Fibroblast of lung (primary cell): ENCODE results near the gene PMCH. TPM values are rescaled to one million over a fixed set of nuclear protein-coding genes. Genes with fewer than 3 reads are reported as not detected.

Experiments used
- DNase-seq, 2 donors: peaks; one replicate each; pipeline versions ENCODE4 v3.0.0 to v3.0.0-alpha.2; 2010; ENCODE audit warnings: low read depth in 2 of 2
- H2AFZ ChIP-seq: 2 replicates; pipeline ENCODE4 v1.5.1; 2012; ENCODE audit warnings: low read length, control low read depth, inconsistent platforms
- H3K27ac ChIP-seq: 2 replicates; pipeline ENCODE4 v1.5.1; 2011; ENCODE audit warnings: low read length, control low read depth; ENCODE audit not compliant: insufficient read depth
- H3K27me3 ChIP-seq: 2 replicates; pipeline ENCODE4 v1.5.1; 2011; ENCODE audit warnings: mild to moderate bottlenecking, low read length; ENCODE audit not compliant: control insufficient read depth, insufficient read depth
- H3K36me3 ChIP-seq: 2 replicates; pipeline ENCODE4 v1.5.1; 2011; ENCODE audit warnings: low read length; ENCODE audit not compliant: control insufficient read depth, insufficient read depth
- H3K4me1 ChIP-seq: 2 replicates; pipeline ENCODE4 v1.5.1; 2011; ENCODE audit warnings: low read length; ENCODE audit not compliant: control insufficient read depth, insufficient read depth; ENCODE audit errors: extremely low read depth
- H3K4me2 ChIP-seq: 2 replicates; pipeline ENCODE4 v1.5.1; 2011; ENCODE audit warnings: low read length, control low read depth; ENCODE audit not compliant: insufficient read depth; ENCODE audit errors: extremely low read depth
- H3K4me3 ChIP-seq, 4 experiments: fragments of 200-600 bp in 1 of 4; sonication (generic) in 1 of 4; replicated peaks in 1 of 4; 2 replicates each; pipeline ENCODE4 v1.5.1; 2011 to 2016; ENCODE audit warnings: low read length in 4 of 4, low read depth in 3 of 4, mild to moderate bottlenecking in 3 of 4, control low read depth in 2 of 4, inconsistent platforms in 1 of 4, mixed read lengths in 1 of 4; ENCODE audit not compliant: insufficient read depth in 1 of 4; ENCODE audit errors: control extremely low read depth in 1 of 4
- H3K79me2 ChIP-seq: 2 replicates; pipeline ENCODE4 v1.5.1; 2012; ENCODE audit warnings: mild to moderate bottlenecking, low read length, inconsistent platforms; ENCODE audit not compliant: control insufficient read depth, insufficient read depth
- H3K9ac ChIP-seq: 2 replicates; pipeline ENCODE4 v1.5.1; 2011; ENCODE audit warnings: mild to moderate bottlenecking, low read length, control low read depth; ENCODE audit not compliant: insufficient read depth
- H3K9me3 ChIP-seq: 2 replicates; pipeline ENCODE4 v1.5.1; 2012; ENCODE audit warnings: low read depth, low read length; ENCODE audit not compliant: control insufficient read depth, insufficient read depth
- H4K20me1 ChIP-seq: 2 replicates; pipeline ENCODE4 v1.5.1; 2011; ENCODE audit warnings: low read length; ENCODE audit not compliant: control insufficient read depth, insufficient read depth; ENCODE audit errors: extremely low read depth
- EZH2 ChIP-seq: IDR thresholded peaks from 2 replicates; pipeline ENCODE4 v1.5.1; 2012; ENCODE audit warnings: low read length, control low read depth, mild to moderate bottlenecking; ENCODE audit errors: missing control alignments
- polyA plus RNA-seq, 2 donors: library from polyadenylated mRNA; depleted of rRNA in 1 of 2; stranded (reverse) in 1 of 2; unstranded in 1 of 2; fragments of >200 nt; gene quantifications; 2 replicates each; pipeline ENCODE4 v1.2.1, GENCODE V29; 2011 to 2012; ENCODE audit warnings: missing spikeins in 1 of 2
- total RNA-seq: library from RNA; depleted of rRNA; stranded (reverse); fragments of >200 nt; gene quantifications from 2 replicates; pipeline ENCODE4 v1.2.1, GENCODE V29; 2014
- TF ChIP-seq, protein P1 (sequence below), 2 donors: IDR thresholded peaks in 1 of 2; conservative IDR thresholded peaks in 1 of 2; 1 replicate in 1 of 2; 2 replicates in 1 of 2; pipeline ENCODE4 v1.5.1; 2011 to 2012; ENCODE audit warnings: low read length in 2 of 2, control low read depth in 1 of 2, inconsistent platforms in 1 of 2, low read depth in 1 of 2, mild to moderate bottlenecking in 1 of 2

PMCH gene
- total and polyA plus RNA-seq, 2 donors (not counting 1 experiment from before 2014, with no cell fraction given) = not detected

DNA sequence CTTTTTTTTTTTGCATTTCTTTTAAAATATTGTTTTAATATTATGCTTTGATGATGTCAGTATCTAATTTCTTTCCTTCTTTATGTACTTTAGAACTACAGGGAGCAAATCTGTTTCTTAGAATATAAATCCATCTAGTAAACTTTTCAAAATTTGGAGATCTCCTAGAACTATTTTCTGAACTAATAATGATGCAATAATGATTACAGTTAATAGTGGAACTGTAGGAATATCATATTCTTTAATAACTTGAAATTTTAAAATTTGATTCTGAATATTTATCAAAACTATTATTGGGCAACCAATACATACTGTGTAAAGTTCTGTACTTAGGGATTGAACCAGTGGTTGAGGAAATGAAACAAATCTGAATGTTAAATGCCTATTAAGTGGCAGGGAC is 23.1 kb upstream of the PMCH start:
- no peak for DNase-seq
- H3K36me3 ChIP-seq = no peaks in the 10 kb centered on the region

DNA sequence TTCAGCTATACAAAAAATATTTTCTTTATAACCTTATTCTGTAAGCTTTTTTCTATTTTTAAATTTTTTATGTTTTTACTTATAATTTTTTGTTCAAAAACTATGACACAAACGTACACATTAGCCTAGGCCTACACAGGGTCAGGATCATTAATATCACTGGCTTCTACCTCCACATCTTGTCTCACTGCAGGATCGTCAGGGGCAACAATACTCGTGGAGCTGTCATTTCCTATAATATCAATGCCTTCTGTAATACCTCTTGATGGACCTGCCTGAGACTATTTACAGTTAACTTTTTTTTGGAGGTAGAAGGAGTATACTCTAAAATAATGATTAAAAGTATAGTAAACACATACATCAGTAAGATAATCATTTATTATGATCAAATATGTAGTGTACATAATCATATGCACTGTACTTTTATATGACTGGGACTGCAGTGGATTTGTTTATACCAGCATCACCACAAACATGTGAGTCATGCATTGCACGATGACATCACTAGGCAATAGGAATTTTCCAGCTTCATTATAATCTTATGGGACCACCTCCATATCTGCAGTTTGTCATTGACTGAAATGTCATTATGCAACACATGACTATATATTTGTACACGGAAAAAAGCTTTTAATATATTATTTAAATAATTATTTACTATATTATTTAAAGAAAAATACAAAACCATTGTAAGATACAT is 18.5 kb upstream of the PMCH start:
- Histone ChIP-seq H3K27ac (no peak overlapping the region), H3K4me2 (no peak overlapping the region), H3K9me3 (no peaks in the 10 kb centered on the region), H3K27me3 (no peaks in the 10 kb centered on the region), H4K20me1 (no peaks in the 10 kb centered on the region), H3K4me3 (no peak overlapping the region), H2AFZ (no peak overlapping the region), H3K79me2 (no peaks in the 10 kb centered on the region), H3K9ac (no peak overlapping the region), H3K36me3 (no peaks in the 10 kb centered on the region), H3K4me1 (no peaks in the 10 kb centered on the region)
- TF ChIP-seq, protein P1, sequence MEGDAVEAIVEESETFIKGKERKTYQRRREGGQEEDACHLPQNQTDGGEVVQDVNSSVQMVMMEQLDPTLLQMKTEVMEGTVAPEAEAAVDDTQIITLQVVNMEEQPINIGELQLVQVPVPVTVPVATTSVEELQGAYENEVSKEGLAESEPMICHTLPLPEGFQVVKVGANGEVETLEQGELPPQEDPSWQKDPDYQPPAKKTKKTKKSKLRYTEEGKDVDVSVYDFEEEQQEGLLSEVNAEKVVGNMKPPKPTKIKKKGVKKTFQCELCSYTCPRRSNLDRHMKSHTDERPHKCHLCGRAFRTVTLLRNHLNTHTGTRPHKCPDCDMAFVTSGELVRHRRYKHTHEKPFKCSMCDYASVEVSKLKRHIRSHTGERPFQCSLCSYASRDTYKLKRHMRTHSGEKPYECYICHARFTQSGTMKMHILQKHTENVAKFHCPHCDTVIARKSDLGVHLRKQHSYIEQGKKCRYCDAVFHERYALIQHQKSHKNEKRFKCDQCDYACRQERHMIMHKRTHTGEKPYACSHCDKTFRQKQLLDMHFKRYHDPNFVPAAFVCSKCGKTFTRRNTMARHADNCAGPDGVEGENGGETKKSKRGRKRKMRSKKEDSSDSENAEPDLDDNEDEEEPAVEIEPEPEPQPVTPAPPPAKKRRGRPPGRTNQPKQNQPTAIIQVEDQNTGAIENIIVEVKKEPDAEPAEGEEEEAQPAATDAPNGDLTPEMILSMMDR (conservative IDR thresholded peaks at IDR 0.05 in 1 of 2, IDR thresholded peaks at IDR 0.05 in 1 of 2; ENCODE audit: low read depth in 1 of 2, low read length in 2 of 2) = no peak
- no peak for TF ChIP-seq EZH2
- peak; percentile 63 to 80 for DNase-seq

More for the DNA sequence above, 23.1 kb upstream of the PMCH start:
- Histone ChIP-seq H3K27me3 (no peaks in the 10 kb centered on the region), H2AFZ (no peak overlapping the region), H3K79me2 (no peaks in the 10 kb centered on the region), H3K4me2 (no peak overlapping the region), H3K4me1 (no peaks in the 10 kb centered on the region), H3K9me3 (no peaks in the 10 kb centered on the region), H3K27ac (no peak overlapping the region), H3K4me3 (no peak overlapping the region), H4K20me1 (no peaks in the 10 kb centered on the region), H3K9ac (no peak overlapping the region)
- TF ChIP-seq, protein P1 (conservative IDR thresholded peaks at IDR 0.05 in 1 of 2, IDR thresholded peaks at IDR 0.05 in 1 of 2; ENCODE audit: low read depth in 1 of 2, low read length in 2 of 2) = no peak
- no peak for TF ChIP-seq EZH2

GRCh38 chr12:102204025-102204424 is 6.4 kb upstream of the PMCH start:
- H4K20me1 ChIP-seq = no peaks in the 10 kb centered on the region
- no peak overlapping the region for H3K4me3 ChIP-seq
- H3K4me1 ChIP-seq = no peaks in the 10 kb centered on the region
- H3K79me2 ChIP-seq = no peaks in the 10 kb centered on the region
- no peak overlapping the region for H3K4me2 ChIP-seq
- H3K27me3 ChIP-seq = no peaks in the 10 kb centered on the region
- TF ChIP-seq EZH2 = no peak
- TF ChIP-seq, protein P1 (conservative IDR thresholded peaks at IDR 0.05 in 1 of 2, IDR thresholded peaks at IDR 0.05 in 1 of 2; ENCODE audit: low read depth in 1 of 2, low read length in 2 of 2) = no peak
- no peaks in the 10 kb centered on the region for H3K36me3 ChIP-seq
- no peak for DNase-seq
- no peaks in the 10 kb centered on the region for H3K9me3 ChIP-seq
- no peak overlapping the region for H2AFZ ChIP-seq
- no peak overlapping the region for H3K9ac ChIP-seq
- no peak overlapping the region for H3K27ac ChIP-seq
